Kidney epithelial cell (primary cell): ENCODE measurements around the gene FAM118A. TPM values are rescaled to one million over a fixed set of nuclear protein-coding genes. Genes with fewer than 3 reads are reported as not detected.

ENCODE experiments used
- DNase-seq: peaks from one replicate; pipeline ENCODE4 v3.0.0-alpha.2; 2010; ENCODE audit warnings: low read depth
- H3K27me3 ChIP-seq: 2 replicates; pipeline ENCODE4 v1.6.0; 2011; ENCODE audit warnings: low read length; ENCODE audit not compliant: control insufficient read depth, insufficient read depth
- H3K36me3 ChIP-seq: 2 replicates; pipeline ENCODE4 v1.5.1; 2011; ENCODE audit warnings: low read length; ENCODE audit not compliant: control insufficient read depth, insufficient read depth
- H3K4me3 ChIP-seq: 2 replicates; pipeline ENCODE4 v1.5.1; 2011; ENCODE audit warnings: low read depth, mild to moderate bottlenecking, control low read depth, low read length
- total RNA-seq: library from RNA; depleted of rRNA; stranded (reverse); fragments of >200 nt; gene quantifications from 2 replicates; pipeline ENCODE4 v1.2.3, GENCODE V29; 2015
- TF ChIP-seq, protein P1 (sequence below): IDR thresholded peaks from 2 replicates; pipeline ENCODE4 v1.5.1; 2011; ENCODE audit warnings: mild to moderate bottlenecking, moderate library complexity, low read length, control low read depth, inconsistent platforms; ENCODE audit not compliant: insufficient read depth, poor library complexity, severe bottlenecking

The FAM118A gene
- total RNA-seq, 1 donor from 2014 or later: 15.3 TPM

DNA sequence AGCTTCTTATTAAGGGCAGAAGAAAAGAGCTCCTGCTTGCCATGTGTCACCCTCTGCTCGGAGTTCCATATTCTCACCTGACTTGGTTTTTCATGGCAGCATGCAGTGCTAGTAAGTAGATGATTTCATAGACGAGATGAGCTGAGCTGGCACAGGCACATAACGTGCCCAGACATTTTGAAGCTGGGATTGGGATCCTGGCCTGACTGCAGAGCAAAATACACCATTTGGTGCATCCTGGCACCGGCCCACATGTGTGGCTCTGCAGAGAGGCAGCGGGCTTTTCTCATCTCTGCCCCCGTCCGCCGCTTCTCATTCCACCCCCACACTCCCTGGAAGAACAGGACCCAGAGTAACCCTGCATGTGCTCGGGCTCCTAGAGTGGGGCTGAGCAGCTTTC is 24.8 kb downstream of the FAM118A start:
- no peaks in the 10 kb centered on the region for H3K27me3 ChIP-seq
- H3K36me3 ChIP-seq: no peaks in the 10 kb centered on the region

GRCh38 chr22:45335021-45335818 is 25.5 kb downstream of the FAM118A start:
- H3K4me3 ChIP-seq: no peak overlapping the region
- H3K36me3 ChIP-seq: no peaks in the 10 kb centered on the region
- H3K27me3 ChIP-seq: no peaks in the 10 kb centered on the region
- no peak for DNase-seq
- TF ChIP-seq, protein P1, sequence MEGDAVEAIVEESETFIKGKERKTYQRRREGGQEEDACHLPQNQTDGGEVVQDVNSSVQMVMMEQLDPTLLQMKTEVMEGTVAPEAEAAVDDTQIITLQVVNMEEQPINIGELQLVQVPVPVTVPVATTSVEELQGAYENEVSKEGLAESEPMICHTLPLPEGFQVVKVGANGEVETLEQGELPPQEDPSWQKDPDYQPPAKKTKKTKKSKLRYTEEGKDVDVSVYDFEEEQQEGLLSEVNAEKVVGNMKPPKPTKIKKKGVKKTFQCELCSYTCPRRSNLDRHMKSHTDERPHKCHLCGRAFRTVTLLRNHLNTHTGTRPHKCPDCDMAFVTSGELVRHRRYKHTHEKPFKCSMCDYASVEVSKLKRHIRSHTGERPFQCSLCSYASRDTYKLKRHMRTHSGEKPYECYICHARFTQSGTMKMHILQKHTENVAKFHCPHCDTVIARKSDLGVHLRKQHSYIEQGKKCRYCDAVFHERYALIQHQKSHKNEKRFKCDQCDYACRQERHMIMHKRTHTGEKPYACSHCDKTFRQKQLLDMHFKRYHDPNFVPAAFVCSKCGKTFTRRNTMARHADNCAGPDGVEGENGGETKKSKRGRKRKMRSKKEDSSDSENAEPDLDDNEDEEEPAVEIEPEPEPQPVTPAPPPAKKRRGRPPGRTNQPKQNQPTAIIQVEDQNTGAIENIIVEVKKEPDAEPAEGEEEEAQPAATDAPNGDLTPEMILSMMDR: no peak

More for the DNA sequence above, 24.8 kb downstream of the FAM118A start:
- TF ChIP-seq, protein P1: no peak
- H3K4me3 ChIP-seq: no peak overlapping the region
- DNase-seq: no peak

GRCh38 chr22:45335854-45336522 is 26.3 kb downstream of the FAM118A start:
- TF ChIP-seq, protein P1: no peak
- H3K36me3 ChIP-seq: no peaks in the 10 kb centered on the region
- H3K27me3 ChIP-seq: no peaks in the 10 kb centered on the region

GRCh38 chr22:45336971-45337431 is 27.3 kb downstream of the FAM118A start:
- TF ChIP-seq, protein P1: no peak
- Histone ChIP-seq H3K36me3 (no peaks in the 10 kb centered on the region), H3K27me3 (no peaks in the 10 kb centered on the region), H3K4me3 (no peak overlapping the region)
- no peak for DNase-seq

More at GRCh38 chr22:45335854-45336522, 26.3 kb downstream of the FAM118A start:
- DNase-seq: no peak
- H3K4me3 ChIP-seq: no peak overlapping the region

DNA sequence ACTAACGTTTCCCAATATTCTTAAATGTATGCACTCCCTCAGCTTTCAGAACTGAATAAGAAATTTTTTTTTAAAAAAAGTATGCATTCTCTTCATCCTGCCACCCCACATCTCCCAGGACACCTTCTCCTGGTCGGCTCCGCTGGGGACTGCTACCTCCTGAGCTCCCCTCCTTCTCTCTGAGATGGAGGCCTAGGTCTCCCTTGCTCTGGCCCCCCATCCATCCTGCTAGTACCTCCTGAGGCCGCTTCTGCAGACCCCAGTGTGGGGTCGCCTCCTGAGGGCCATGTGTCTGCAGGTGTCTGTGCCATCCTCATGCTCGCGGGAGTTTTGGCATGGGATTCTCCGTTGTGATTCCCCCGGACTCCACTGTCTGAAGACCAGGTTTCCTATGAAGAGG is 27.8 kb downstream of the FAM118A start:
- H3K4me3 ChIP-seq: no peak overlapping the region
- H3K27me3 ChIP-seq: no peaks in the 10 kb centered on the region
- H3K36me3 ChIP-seq: no peaks in the 10 kb centered on the region
- TF ChIP-seq, protein P1: no peak
- DNase-seq: no peak
